GM18858 (cell line): ENCODE data around the gene CIZ1.

Experiments used
- ATAC-seq: cut with Tn5 transposase; IDR thresholded peaks from one replicate; pipeline ENCODE4 v1.9.1; 2021; ENCODE audit not compliant: unreplicated experiment

The CIZ1 gene

GRCh38 chr9:128164307-128164885, 27.0 kb downstream of the CIZ1 start:
- ATAC-seq, result no peak

DNA sequence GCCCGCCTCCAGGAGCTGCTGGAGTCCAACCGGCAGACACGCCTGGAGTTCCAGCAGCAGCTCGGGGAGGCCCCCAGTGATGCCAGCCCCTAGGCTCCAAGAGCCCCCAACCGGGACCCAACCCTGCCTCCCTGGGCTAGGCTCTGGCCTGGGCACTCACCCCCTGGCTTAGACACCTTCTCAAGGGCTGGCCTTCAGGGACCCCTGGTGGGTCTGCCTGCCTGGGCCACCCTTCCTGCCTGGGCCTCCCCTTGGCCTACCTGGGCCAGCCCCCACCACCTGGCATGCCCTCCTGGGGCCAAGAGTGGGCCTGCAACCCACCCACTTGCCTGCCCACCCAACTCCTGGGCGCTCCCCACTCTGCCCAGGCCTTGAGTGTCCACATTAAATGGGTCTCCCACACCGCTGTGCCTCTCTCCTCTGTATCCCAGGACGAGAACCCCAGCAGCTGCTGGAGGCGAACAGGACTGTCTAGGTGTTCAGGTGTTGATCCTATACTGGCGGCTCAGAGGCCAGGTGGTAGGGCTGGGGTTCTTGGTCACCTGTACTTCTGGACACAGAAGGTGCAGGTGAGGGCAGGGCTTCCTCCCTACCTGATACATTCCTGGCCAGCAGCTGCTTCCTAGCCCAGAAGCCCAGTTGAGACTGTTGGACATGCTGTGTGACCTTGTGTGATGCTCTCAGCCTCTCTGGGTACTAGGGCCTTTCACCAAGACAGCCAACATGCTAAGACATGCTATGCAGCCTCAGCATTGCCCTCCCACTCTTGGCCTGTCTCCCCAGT, 27.7 kb downstream of the CIZ1 start:
- ATAC-seq, result no peak

- ATAC-seq, result no peak
These were observed 28.3 kb downstream of the CIZ1 start for GRCh38 chr9:128163027-128163515.

DNA sequence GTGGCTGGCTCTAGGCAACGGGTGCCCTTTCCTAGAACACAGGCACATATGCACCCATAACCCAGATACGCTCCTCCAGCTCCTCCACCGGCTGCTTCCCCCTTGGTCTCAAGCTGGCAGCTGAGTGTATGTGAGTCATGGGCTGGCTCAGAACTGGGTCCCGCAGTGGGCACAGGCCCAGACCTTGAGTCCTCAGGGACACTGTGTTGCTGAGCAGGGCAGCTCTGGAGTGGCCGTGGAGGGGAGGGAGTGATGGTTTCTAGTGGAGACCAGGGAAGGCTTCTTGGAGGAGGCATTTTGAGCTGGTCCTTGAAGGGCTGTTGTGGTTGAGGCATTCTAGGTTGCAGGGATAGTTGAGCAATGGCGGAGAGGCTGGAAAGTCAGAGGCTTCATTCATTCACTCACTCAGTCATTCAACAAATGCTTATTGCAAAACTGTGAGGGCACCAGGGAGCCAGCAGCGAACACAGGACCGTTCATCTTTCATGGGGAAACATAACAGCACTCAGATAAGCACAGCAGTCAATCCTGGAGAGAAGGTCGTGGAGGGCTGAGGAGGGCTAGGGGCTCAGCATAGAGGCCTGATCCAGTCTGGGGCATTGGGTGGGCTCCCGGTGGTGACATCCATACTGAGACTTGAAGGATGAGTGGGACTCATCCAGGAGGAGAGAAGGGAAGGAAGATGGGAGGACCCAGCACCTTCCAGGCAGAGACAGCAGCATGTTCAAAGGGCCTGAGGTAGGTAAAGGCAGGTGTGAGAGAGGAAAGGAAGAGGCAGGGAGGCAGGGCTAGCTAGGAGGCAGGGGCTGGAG, 29.0 kb downstream of the CIZ1 start:
- no peak for ATAC-seq

DNA sequence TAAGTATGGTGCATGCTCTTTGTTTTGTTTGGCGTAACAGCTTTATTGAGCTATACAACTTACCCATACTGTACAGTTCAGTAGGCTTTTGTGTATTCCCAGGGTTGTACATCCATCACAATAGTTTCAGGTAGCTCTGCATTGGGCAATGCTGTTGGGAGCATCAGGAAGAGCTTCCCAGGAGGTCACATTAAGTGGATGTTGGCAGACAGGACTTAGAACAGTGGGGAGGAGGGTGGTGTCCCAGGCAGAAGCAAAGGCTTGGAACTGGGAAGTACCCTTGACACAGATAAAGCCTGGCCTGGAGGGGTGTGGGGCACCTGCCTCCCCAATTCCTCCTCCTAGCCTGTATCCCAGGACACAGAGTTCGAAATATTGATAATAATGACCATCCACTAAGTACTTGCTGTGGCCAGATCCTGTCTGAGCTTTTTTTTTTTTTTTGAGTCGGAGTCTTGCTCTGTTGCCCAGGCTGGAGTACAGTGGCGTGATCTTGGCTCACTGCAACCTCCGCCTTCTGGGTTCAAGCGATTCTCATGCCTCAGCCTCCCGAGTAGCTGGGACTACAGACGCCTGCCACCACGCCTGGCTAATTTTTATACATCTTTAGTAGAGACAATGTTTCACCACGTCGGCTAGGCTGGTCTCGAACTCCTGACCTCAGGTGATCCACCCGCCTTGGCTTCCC, 30.0 kb downstream of the CIZ1 start:
- ATAC-seq, result no peak

GRCh38 chr9:128160603-128160987, 30.8 kb downstream of the CIZ1 start:
- ATAC-seq, result no peak

GRCh38 chr9:128159784-128160602, 31.4 kb downstream of the CIZ1 start, which contains the start of gene BBLN:
Gene BBLN, plus strand, starts transcription at chr9:128160265. Its CDS starts 143 bp downstream, at chr9:128160408.
- peak; percentile 42 for ATAC-seq

DNA sequence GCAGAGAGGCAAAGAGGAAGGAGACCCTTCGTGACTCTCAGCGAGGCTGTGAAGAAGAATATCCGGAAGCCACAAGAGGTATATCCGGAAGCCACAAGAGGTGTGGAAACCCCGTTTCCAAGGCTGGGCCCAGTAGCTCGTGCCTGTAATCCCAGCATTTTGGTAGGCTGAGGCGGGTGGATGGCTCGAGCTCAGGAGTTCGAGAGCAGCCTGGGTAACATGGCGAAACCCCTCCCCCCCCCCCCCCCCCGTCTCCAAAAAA, 31.9 kb downstream of the CIZ1 start:
- ATAC-seq, result no peak

- no peak for ATAC-seq
These were observed 35.5 kb downstream of the CIZ1 start for GRCh38 chr9:128155736-128156500.

- no peak for ATAC-seq
These were observed 37.3 kb downstream of the CIZ1 start for GRCh38 chr9:128153947-128154695.

GRCh38 chr9:128153060-128153946, 38.1 kb downstream of the CIZ1 start:
- ATAC-seq, result no peak

GRCh38 chr9:128152133-128153059, 39.0 kb downstream of the CIZ1 start:
- ATAC-seq, result no peak

GRCh38 chr9:128151309-128152132, 39.9 kb downstream of the CIZ1 start:
- no peak for ATAC-seq

DNA sequence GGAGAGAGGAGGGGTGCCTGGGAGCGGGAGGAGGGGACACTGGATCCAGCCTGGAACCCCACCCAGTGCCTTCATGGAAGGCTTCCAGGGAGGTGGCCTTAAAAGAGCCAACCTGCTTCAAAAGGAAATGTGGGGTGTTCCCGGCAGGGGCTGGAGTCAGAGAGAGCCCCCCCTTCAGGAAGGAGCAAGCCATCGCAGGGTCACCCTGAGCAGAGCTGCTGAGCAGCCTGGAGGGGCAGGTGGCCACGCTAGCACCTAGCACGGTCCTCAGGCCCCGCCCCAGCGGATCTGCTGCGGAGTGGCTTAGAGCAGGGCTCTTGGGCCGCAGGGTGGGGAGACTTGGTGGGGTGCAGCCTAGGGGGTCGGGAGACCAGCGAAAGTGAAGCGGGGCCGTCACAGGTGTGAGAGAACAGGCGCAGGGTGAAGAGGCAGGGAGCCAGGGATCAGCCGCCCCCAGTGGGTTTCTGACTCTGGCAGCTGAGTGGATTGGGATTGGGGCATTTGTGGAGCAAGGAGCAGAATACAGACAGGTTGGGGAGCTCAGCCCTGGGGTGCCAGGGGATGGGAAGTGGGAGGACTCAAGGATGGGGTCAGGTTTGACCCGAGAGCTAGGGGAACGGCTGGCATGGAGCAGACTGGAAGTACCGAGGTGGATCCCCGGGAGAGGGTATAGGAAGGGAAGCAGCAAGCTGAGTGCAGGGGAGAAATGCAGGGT, 40.6 kb downstream of the CIZ1 start:
- ATAC-seq, result no peak

GRCh38 chr9:128149951-128150593, 41.3 kb downstream of the CIZ1 start:
- no peak for ATAC-seq
